IMR-90 (cell line): ENCODE results near the gene RANBP3. TPM values are rescaled to one million over a fixed set of nuclear protein-coding genes. Genes with fewer than 3 reads are reported as not detected.

ENCODE experiments used
- ATAC-seq: fragments of 200-7000 bp; cut with Tn5 transposase; 2 replicates; pipeline ENCODE4 v1.9.1; 2020; ENCODE audit warnings: low read depth, mild to moderate bottlenecking, moderate library complexity
- BruUV-seq: library from RNA; stranded (reverse); fragments of 400-500 nt; replicated peaks from 2 replicates; lab custom pipeline; 2021; lab: Mats Ljungman, UMichigan
- CTCF ChIA-PET: fragments of 300-600 bp; formaldehyde crosslinking; extraction: SDS; loops from one replicate; lab custom pipeline; 2021; ENCODE audit warnings: antibody characterized with exemption; lab: Yijun Ruan, JAX
- POLR2A ChIA-PET: fragments of 300-600 bp; sonication (Branson Sonifier 250); formaldehyde crosslinking; loops from one replicate; lab custom pipeline; 2022; ENCODE audit warnings: antibody characterized with exemption; ENCODE audit not compliant: unreplicated experiment; lab: Charles Lee
- DNase-seq: peaks from one replicate; pipeline ENCODE4 v3.0.0; 2013
- H2AFZ ChIP-seq: replicated peaks from 2 replicates; pipeline ENCODE3; 2013; ENCODE audit warnings: low read length, mild to moderate bottlenecking; ENCODE audit not compliant: poor library complexity
- H2AK5ac ChIP-seq: 2 replicates; pipeline ENCODE4 v1.6.1; 2013; ENCODE audit warnings: low read depth, low read length, inconsistent platforms
- H2AK9ac ChIP-seq: replicated peaks from 2 replicates; pipeline ENCODE3; 2013; ENCODE audit warnings: mild to moderate bottlenecking, low read depth, low read length, moderate library complexity; ENCODE audit not compliant: poor library complexity
- H2BK120ac ChIP-seq: 2 replicates; pipeline ENCODE4 v1.6.1; 2013; ENCODE audit warnings: low read depth, low read length, inconsistent platforms
- H2BK15ac ChIP-seq: 3 replicates; pipeline ENCODE4 v1.6.1; 2013; ENCODE audit warnings: low read depth, low read length, inconsistent platforms
- H2BK20ac ChIP-seq: 2 replicates; pipeline ENCODE4 v1.6.1; 2013; ENCODE audit warnings: low read depth, mild to moderate bottlenecking, inconsistent platforms, low read length, moderate library complexity
- H2BK5ac ChIP-seq: 2 replicates; pipeline ENCODE4 v1.6.1; 2013; ENCODE audit warnings: mild to moderate bottlenecking, low read depth, low read length, inconsistent platforms; ENCODE audit not compliant: poor library complexity, severe bottlenecking
- H3K14ac ChIP-seq: replicated peaks from 2 replicates; pipeline ENCODE4 v1.6.1; 2013; ENCODE audit warnings: low read depth, low read length, inconsistent platforms
- H3K18ac ChIP-seq: 2 replicates; pipeline ENCODE4 v1.6.1; 2013; ENCODE audit warnings: low read depth, low read length, control low read depth
- H3K23ac ChIP-seq: 2 replicates; pipeline ENCODE4 v1.6.1; 2013; ENCODE audit warnings: low read depth, low read length, inconsistent platforms
- H3K27ac ChIP-seq: 2 replicates; pipeline ENCODE4 v1.5.1; 2013; ENCODE audit warnings: mild to moderate bottlenecking, control low read depth, low read length; ENCODE audit not compliant: insufficient read depth
- H3K27me3 ChIP-seq: 2 replicates; pipeline ENCODE4 v1.6.1; 2013; ENCODE audit warnings: low read length; ENCODE audit not compliant: control insufficient read depth, insufficient read depth
- H3K36me3 ChIP-seq: 2 replicates; pipeline ENCODE4 v1.6.1; 2013; ENCODE audit warnings: low read length, mixed read lengths; ENCODE audit not compliant: control insufficient read depth, insufficient read depth
- H3K4ac ChIP-seq: 2 replicates; pipeline ENCODE4 v1.6.1; 2013; ENCODE audit warnings: low read depth, low read length, inconsistent platforms
- H3K4me1 ChIP-seq: 2 replicates; pipeline ENCODE4 v1.6.1; 2013; ENCODE audit warnings: low read length, mixed read lengths; ENCODE audit not compliant: control insufficient read depth, insufficient read depth
- H3K4me2 ChIP-seq: 2 replicates; pipeline ENCODE4 v1.6.1; 2013; ENCODE audit warnings: low read depth, mild to moderate bottlenecking, control low read depth, low read length, moderate library complexity
- H3K4me3 ChIP-seq: 2 replicates; pipeline ENCODE4 v1.5.1; 2013; ENCODE audit warnings: low read depth, mild to moderate bottlenecking, control low read depth, low read length, moderate library complexity; ENCODE audit not compliant: insufficient read depth
- H3K56ac ChIP-seq: 2 replicates; pipeline ENCODE4 v1.6.1; 2013; ENCODE audit warnings: low read length, inconsistent platforms; ENCODE audit not compliant: insufficient read depth; ENCODE audit errors: extremely low read depth
- H3K79me1 ChIP-seq, 2 experiments: 2 replicates each; pipeline ENCODE4 v1.6.1; 2013; ENCODE audit warnings: low read length in 2 of 2, inconsistent platforms in 1 of 2, low read depth in 1 of 2
- H3K9ac ChIP-seq: 2 replicates; pipeline ENCODE4 v1.6.1; 2013; ENCODE audit warnings: low read depth, low read length, control low read depth
- H3K9me1 ChIP-seq: 2 replicates; pipeline ENCODE4 v1.6.1; 2013; ENCODE audit warnings: low read length, inconsistent platforms; ENCODE audit not compliant: insufficient read depth
- H3K9me3 ChIP-seq: 2 replicates; pipeline ENCODE4 v1.6.1; 2013; ENCODE audit warnings: low read length; ENCODE audit not compliant: control insufficient read depth, insufficient read depth
- H4K20me1 ChIP-seq: 2 replicates; pipeline ENCODE4 v1.6.1; 2013; ENCODE audit warnings: low read length, inconsistent platforms; ENCODE audit not compliant: insufficient read depth
- H4K5ac ChIP-seq: 2 replicates; pipeline ENCODE4 v1.6.1; 2013; ENCODE audit warnings: mild to moderate bottlenecking, low read depth, low read length, control low read depth
- H4K8ac ChIP-seq, 2 experiments: 2 replicates each; pipeline ENCODE4 v1.6.1; 2013; ENCODE audit warnings: low read depth in 2 of 2, low read length in 2 of 2, control low read depth in 1 of 2, inconsistent platforms in 1 of 2
- H4K91ac ChIP-seq: 2 replicates; pipeline ENCODE4 v1.6.1; 2013; ENCODE audit warnings: low read depth, low read length, inconsistent platforms; ENCODE audit not compliant: insufficient read depth
- CEBPB ChIP-seq: IDR thresholded peaks from 2 replicates; pipeline ENCODE4 v1.6.1; 2012; ENCODE audit warnings: low read depth, low read length, improper control_type of control experiment
- CTCF ChIP-seq: conservative IDR thresholded peaks from 2 replicates; pipeline ENCODE4 v1.5.1; 2012; ENCODE audit warnings: mild to moderate bottlenecking, low read depth, low read length, improper control_type of control experiment
- MAFK ChIP-seq: IDR thresholded peaks from 2 replicates; pipeline ENCODE4 v1.6.1; 2012; ENCODE audit warnings: low read depth, low read length, improper control_type of control experiment
- WGBS, 2 experiments: methylation state at CpG; one replicate each; pipeline versions ENCODE4 v1.1.5 to v1.1.7; 2013; ENCODE audit warnings: missing lambda C conversion rate in 2 of 2; ENCODE audit not compliant: insufficient read length in 1 of 2; ENCODE audit errors: extremely low coverage in 2 of 2; 5-methylcytosine and 5-hydroxymethylcytosine counted together
- dilution Hi-C: fragments of 300-500 bp; cut with HindIII; formaldehyde crosslinking; loops from one replicate; pipeline ENCODE4 v1.14.3; 2018; ENCODE audit warnings: low sequenced_read_pairs; ENCODE audit not compliant: unreplicated experiment
- in situ Hi-C: fragments of 300-500 bp; cut with MboI; formaldehyde crosslinking; loops from 3 replicates; pipeline ENCODE4 v1.14.3; 2019; ENCODE audit warnings: low sequenced_read_pairs, inconsistent platforms, mixed read lengths
- intact Hi-C: fragments of 100-400 bp; cut with micrococcal nuclease; formaldehyde crosslinking; loops from 2 replicates; pipeline ENCODE4 v1.10.0; 2022
- polyA plus RNA-seq, 3 experiments: library from polyadenylated mRNA; depleted of rRNA; stranded (reverse); fragments of >200 nt; gene quantifications; 2 replicates each; pipeline ENCODE4 v1.2.3, GENCODE V29; 2012; ENCODE audit warnings: low replicate concordance in 1 of 3
- total RNA-seq: library from RNA; depleted of rRNA; stranded (reverse); fragments of >200 nt; gene quantifications from 2 replicates; pipeline ENCODE4 v1.2.3, GENCODE V29; 2012

The RANBP3 gene
- total and polyA plus RNA-seq, 2 of the 4 experiments (the other 2 are of a cell fraction) = 42.5 to 111 TPM

- H3K9me3 ChIP-seq = no peaks in the 10 kb centered on the region
- no peak overlapping the region for H3K27ac ChIP-seq
- H3K18ac ChIP-seq = no peak overlapping the region
- H3K14ac ChIP-seq = peak overlapping the region; percentile 66; the same call in 1 of the 2 replicates
- 0 out of 2 replicates have a peak overlapping the region, but pooled peaks have one; percentile 33 for H2BK120ac ChIP-seq
- no peak overlapping the region for H2AFZ ChIP-seq
- no peak overlapping the region for H2BK5ac ChIP-seq
- H3K4me2 ChIP-seq = no peak overlapping the region
- no peak overlapping the region for H3K56ac ChIP-seq
- peak overlapping the region; percentile 35; the same call in 1 of the 2 replicates for H3K23ac ChIP-seq
- DNase-seq = peak; percentile 62
- ChIA-PET POLR2A (no interaction called here), CTCF (interaction anchor here (1.5 kb wide), 1 partner anchor 153 kb away, joined by 5 read pairs; no protein-coding TSS in a partner anchor)
- H3K4me1 ChIP-seq = peaks cover 55% of the 10 kb centered on the region
- intact Hi-C loops = no loop called here
- no peak overlapping the region for H4K91ac ChIP-seq
- BruUV-seq = no TSS peak
- H2BK20ac ChIP-seq = no peak overlapping the region; the same call in 1 of the 2 replicates
- H3K4ac ChIP-seq = peak overlapping the region; percentile 64; the same call in 1 of the 2 replicates
- TF ChIP-seq MAFK (no peak), CEBPB (peak; percentile 49; the same call in 1 of the 2 replicates), CTCF (no peak)
- H3K9ac ChIP-seq = no peak overlapping the region
- no peaks in the 10 kb centered on the region for H3K27me3 ChIP-seq
- H3K36me3 ChIP-seq = no peaks in the 10 kb centered on the region; the same call in 1 of the 2 replicates
- H4K8ac ChIP-seq = no peak overlapping the region
- H2AK9ac ChIP-seq = no peak overlapping the region
- in situ Hi-C loops = no loop called here
- no peak overlapping the region for H4K5ac ChIP-seq
- no peak for ATAC-seq
- H2BK15ac ChIP-seq = no peak overlapping the region
- dilution Hi-C loops = no loop called here
- peaks cover 35 to 99% of the 10 kb centered on the region in 2 experiments; a peak in 3 of 4 replicates for H3K79me1 ChIP-seq
- H2AK5ac ChIP-seq = peak overlapping the region; percentile 71
- H3K4me3 ChIP-seq = no peak overlapping the region
- H3K9me1 ChIP-seq = peaks cover 57% of the 10 kb centered on the region
- peaks cover 90% of the 10 kb centered on the region for H4K20me1 ChIP-seq
- 67% methylated on average over 4 of the region's 10 CpGs; no CpG with 5 or more reads in 1 of the 2 experiments for WGBS, 2 experiments
These were observed 20.8 kb downstream of the RANBP3 start for GRCh38 chr19:5957170-5957569.
